Ectodermal cell (in vitro differentiated cells): ENCODE measurements around the gene COMMD9.
A peak's percentile ranks its signal among the peaks of the same experiment; 100 is the strongest.

Experiments
- H3K27ac ChIP-seq: 2 replicates; pipeline ENCODE4 v1.7.0; 2013; ENCODE audit warnings: mild to moderate bottlenecking, low read depth, low read length; ENCODE audit not compliant: insufficient read depth, poor library complexity, severe bottlenecking
- H3K27me3 ChIP-seq: 2 replicates; pipeline ENCODE4 v1.7.0; 2013; ENCODE audit warnings: mild to moderate bottlenecking, low read length; ENCODE audit not compliant: insufficient read depth, control insufficient read depth, poor library complexity, severe bottlenecking
- H3K36me3 ChIP-seq: one replicate; pipeline ENCODE4 v1.7.0; 2013; ENCODE audit warnings: low read length; ENCODE audit not compliant: control insufficient read depth, insufficient read depth
- H3K4me1 ChIP-seq: one replicate; pipeline ENCODE4 v1.7.0; 2013; ENCODE audit warnings: low read length; ENCODE audit not compliant: control insufficient read depth, insufficient read depth
- H3K4me3 ChIP-seq: 2 replicates; pipeline ENCODE4 v1.7.0; 2013; ENCODE audit warnings: low read depth, low read length, control low read depth; ENCODE audit not compliant: insufficient read depth
- H3K9me3 ChIP-seq: 2 replicates; pipeline ENCODE4 v1.7.0; 2013; ENCODE audit warnings: mild to moderate bottlenecking, low read length, moderate library complexity; ENCODE audit not compliant: control insufficient read depth
- WGBS, 2 experiments: methylation state at CpG; one replicate each; pipeline ENCODE4 v1.1.7; 2013; ENCODE audit warnings: missing lambda C conversion rate in 2 of 2; 5-methylcytosine and 5-hydroxymethylcytosine counted together

Gene COMMD9

GRCh38 chr11:36296884-36297543 is 7.8 kb upstream of the COMMD9 start:
- 91 to 95% methylated on average over 8 of the region's 8 CpGs for WGBS, 2 experiments
- Histone ChIP-seq H3K27me3 (no peaks in the 10 kb centered on the region), H3K9me3 (no peaks in the 10 kb centered on the region), H3K27ac (no peak overlapping the region), H3K36me3 (no peaks in the 10 kb centered on the region), H3K4me3 (no peak overlapping the region), H3K4me1 (no peaks in the 10 kb centered on the region)

DNA sequence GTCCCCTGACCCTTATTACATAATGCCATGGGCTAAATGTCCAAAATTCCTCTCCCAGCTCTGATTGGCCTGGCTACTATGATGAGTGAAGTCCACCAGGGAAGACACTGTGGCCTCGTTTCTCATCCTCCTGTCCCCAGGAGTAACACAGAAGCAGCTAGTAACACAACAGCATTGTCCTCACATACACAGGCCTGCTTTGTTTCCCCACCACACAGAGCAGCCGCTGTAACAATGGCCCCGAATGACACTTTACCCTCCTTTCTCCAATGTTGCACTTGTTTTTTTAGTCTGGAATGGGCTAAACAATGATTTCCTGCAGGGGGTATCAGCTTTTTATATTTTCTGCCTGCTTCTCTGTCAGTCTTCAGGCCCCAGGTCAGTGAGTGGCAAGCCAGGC is 6.7 kb upstream of the COMMD9 start, which contains the start of gene PRR5L:
Gene PRR5L, plus strand, starts transcription at position 363 of the 400 bp plus-strand sequence. CDS start 104,834 bp downstream, outside the sequence.
- no peaks in the 10 kb centered on the region for H3K9me3 ChIP-seq
- 39 to 41% methylated on average over 3 of the region's 3 CpGs for WGBS, 2 experiments
- H3K27ac ChIP-seq, result no peak within 1 kb of the TSS
- peaks cover 5% of the 10 kb centered on the region for H3K27me3 ChIP-seq
- H3K36me3 ChIP-seq, result no peaks in the 10 kb centered on the region
- H3K4me3 ChIP-seq, result no peak within 1 kb of the TSS
- no peaks in the 10 kb centered on the region for H3K4me1 ChIP-seq

- Histone ChIP-seq H3K9me3 (no peaks in the 10 kb centered on the region), H3K36me3 (no peaks in the 10 kb centered on the region), H3K27ac (no peak overlapping the region), H3K27me3 (peaks cover 20% of the 10 kb centered on the region), H3K4me1 (no peaks in the 10 kb centered on the region), H3K4me3 (no peak overlapping the region)
- WGBS, 2 experiments, result 45 to 49% methylated on average over 4 of the region's 4 CpGs
These were observed 3.1 kb upstream of the COMMD9 start for GRCh38 chr11:36292311-36292722.

- no peaks in the 10 kb centered on the region for H3K36me3 ChIP-seq
- peak overlapping the region; percentile 57 for H3K4me3 ChIP-seq
- H3K4me1 ChIP-seq, result no peaks in the 10 kb centered on the region
- H3K27ac ChIP-seq, result no peak overlapping the region
- H3K9me3 ChIP-seq, result no peaks in the 10 kb centered on the region
- WGBS, 2 experiments, result 55 to 57% methylated on average over 31 of the region's 31 CpGs
- peaks cover 20% of the 10 kb centered on the region for H3K27me3 ChIP-seq
These were observed 590 bp downstream of the COMMD9 start for GRCh38 chr11:36288442-36289225.

- Histone ChIP-seq H3K27ac (no peak overlapping the region), H3K4me3 (no peak overlapping the region), H3K4me1 (peaks cover 5% of the 10 kb centered on the region), H3K9me3 (no peaks in the 10 kb centered on the region), H3K27me3 (no peaks in the 10 kb centered on the region), H3K36me3 (no peaks in the 10 kb centered on the region)
- WGBS, 2 experiments, result 77 to 92% methylated on average over 1 of the region's 1 CpG
These were observed 6.3 kb downstream of the COMMD9 start for GRCh38 chr11:36282926-36283325.

DNA sequence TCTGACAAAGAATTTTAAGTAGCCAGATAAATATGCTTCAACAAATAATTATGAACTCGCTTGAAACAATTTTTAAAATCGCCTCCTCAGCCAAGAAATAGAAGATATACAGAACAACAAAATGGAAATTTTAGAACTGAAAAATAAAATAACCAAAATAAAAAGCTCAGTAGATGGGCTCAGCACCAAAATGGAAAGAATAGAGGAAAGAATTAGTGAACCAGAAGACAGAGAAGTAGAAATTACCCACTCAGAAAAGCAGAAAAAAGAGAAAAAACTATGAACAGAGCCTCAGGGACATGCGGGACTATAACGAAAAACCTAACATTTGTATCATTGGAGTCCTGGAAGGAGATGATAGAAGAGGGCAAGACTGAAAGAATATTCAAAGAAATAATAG is 7.4 kb downstream of the COMMD9 start:
- H3K36me3 ChIP-seq, result no peaks in the 10 kb centered on the region
- no peak overlapping the region for H3K4me3 ChIP-seq
- no peak overlapping the region for H3K27ac ChIP-seq
- peaks cover 5% of the 10 kb centered on the region for H3K4me1 ChIP-seq
- no peaks in the 10 kb centered on the region for H3K27me3 ChIP-seq
- WGBS, 2 experiments, result 89 to 100% methylated on average over 2 to 4 of the region's 4 CpGs
- H3K9me3 ChIP-seq, result no peaks in the 10 kb centered on the region

- no peaks in the 10 kb centered on the region for H3K9me3 ChIP-seq
- H3K4me1 ChIP-seq, result peaks cover 5% of the 10 kb centered on the region
- H3K4me3 ChIP-seq, result no peak overlapping the region
- WGBS, 2 experiments, result 78 to 100% methylated on average over 1 of the region's 1 CpG
- no peaks in the 10 kb centered on the region for H3K27me3 ChIP-seq
- H3K27ac ChIP-seq, result no peak overlapping the region
- H3K36me3 ChIP-seq, result no peaks in the 10 kb centered on the region
These were observed 8.7 kb downstream of the COMMD9 start for GRCh38 chr11:36280531-36280930.

- no peak overlapping the region for H3K4me3 ChIP-seq
- H3K27ac ChIP-seq, result peak overlapping the region; percentile 40
- no peaks in the 10 kb centered on the region for H3K9me3 ChIP-seq
- H3K27me3 ChIP-seq, result no peaks in the 10 kb centered on the region
- WGBS, 2 experiments, result 74 to 81% methylated on average over 13 of the region's 13 CpGs
- H3K36me3 ChIP-seq, result no peaks in the 10 kb centered on the region
- H3K4me1 ChIP-seq, result peaks cover 5% of the 10 kb centered on the region
These were observed 10.5 kb downstream of the COMMD9 start for GRCh38 chr11:36278531-36279282.

DNA sequence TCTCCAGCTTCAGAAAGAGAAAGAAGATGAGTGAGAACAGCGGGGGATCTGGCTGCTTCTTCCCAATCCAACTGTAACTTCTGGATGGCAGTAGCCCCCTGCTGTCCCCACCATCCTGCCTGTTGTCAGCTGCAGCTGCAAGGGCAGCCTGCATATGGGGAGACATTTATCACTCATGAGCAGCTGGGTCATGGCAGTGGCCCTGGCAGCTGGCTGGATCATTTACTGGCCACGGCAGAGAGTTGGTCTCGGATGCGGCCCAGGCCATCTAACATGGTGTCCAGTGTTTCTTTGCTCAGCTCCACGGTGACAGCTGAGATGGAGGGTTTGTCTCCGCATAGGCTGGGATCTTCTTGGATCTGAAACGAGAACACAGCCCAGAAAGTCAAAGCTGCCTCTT is 14.8 kb downstream of the COMMD9 start:
- H3K9me3 ChIP-seq, result no peaks in the 10 kb centered on the region
- H3K4me1 ChIP-seq, result peaks cover 5% of the 10 kb centered on the region
- WGBS, 2 experiments, result 91 to 95% methylated on average over 7 of the region's 7 CpGs
- H3K27me3 ChIP-seq, result no peaks in the 10 kb centered on the region
- no peaks in the 10 kb centered on the region for H3K36me3 ChIP-seq
- H3K27ac ChIP-seq, result no peak overlapping the region
- no peak overlapping the region for H3K4me3 ChIP-seq

DNA sequence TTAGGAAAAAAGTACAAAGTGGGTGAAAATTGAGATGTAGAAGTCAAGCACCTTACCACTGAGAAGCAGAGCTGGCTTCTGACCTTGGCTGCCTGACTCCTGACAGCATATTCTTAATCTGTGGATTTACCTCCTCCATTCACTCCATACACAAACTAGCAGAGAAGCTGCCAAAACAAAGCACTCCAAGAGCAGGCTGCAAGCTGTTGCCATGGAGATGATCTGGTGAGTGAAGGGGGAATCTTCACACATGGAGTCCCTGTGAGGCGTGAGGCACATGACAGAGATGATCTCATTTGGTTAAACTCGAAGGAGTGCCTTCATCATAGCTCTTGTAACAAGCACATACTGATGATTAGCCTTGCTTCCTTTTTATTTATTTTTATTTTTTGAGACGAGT is 16.1 kb downstream of the COMMD9 start:
- Histone ChIP-seq H3K4me1 (no peaks in the 10 kb centered on the region), H3K27ac (no peak overlapping the region), H3K36me3 (no peaks in the 10 kb centered on the region), H3K27me3 (no peaks in the 10 kb centered on the region), H3K9me3 (no peaks in the 10 kb centered on the region), H3K4me3 (no peak overlapping the region)
- WGBS, 2 experiments, result 87 to 89% methylated on average over 3 of the region's 3 CpGs
